ENCODE results near the gene NFAM1.
A peak's percentile ranks its signal among the peaks of the same experiment; 100 is the strongest.

The NFAM1 gene

DNA sequence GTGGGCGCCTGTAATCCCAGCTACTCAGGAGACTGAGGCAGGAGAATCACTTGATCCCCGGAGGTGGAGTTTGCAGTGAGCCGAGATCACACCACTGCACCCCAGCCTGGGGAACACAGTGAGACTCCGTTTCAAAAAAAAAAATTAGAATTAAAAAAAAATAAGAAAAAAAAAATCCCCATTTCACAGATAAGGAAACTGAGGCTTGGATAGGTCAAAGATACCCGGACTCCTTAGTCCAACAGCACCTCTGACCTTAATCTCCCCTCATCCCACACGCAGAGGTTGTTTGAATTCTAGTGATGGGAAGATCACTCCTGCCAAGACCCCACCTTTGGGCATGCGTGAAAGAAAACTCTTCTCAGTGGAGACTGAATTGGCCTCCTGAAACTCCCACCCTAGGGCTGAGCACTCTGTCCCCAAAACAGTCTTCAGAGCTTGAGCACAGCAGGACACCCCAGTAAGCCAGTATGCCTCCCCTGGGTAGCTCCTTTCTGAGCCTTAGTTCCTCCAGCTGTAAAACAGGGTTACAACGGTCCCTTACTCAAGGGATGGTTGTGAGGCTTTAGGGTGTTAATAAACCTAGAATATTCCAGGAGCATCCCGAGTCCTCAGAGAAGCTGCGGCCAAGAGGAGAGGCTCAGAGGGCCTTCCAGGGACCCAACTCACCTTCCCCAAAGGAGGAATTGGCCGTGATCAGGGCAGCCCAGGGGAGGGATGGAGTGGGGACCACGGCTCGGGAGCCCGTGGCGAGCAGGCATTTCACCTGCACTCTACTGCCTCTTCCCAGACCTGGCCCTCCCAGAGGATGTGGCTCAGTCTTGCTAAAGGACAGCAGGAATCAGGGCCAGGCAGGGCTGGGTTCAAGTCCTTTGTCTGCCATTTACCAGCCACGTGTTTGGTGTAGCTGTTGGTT, 73.3 kb downstream of the NFAM1 start:
- Mint-ChIP-seq H3K27me3 (ENCODE audit: low read depth) (peaks cover 12% of the 10 kb centered on the region), H3K36me3 (ENCODE audit: low read depth) (no peaks in the 10 kb centered on the region), H3K9me3 (no peaks in the 10 kb centered on the region), H3K27ac (no peak overlapping the region), H3K4me3 (no peak overlapping the region), H3K4me1 (ENCODE audit: low read depth) (no peaks in the 10 kb centered on the region)
- DNase-seq (ENCODE audit: low spot score), result no peak

GRCh38 chr22:42357634-42358296, 74.4 kb downstream of the NFAM1 start:
- H3K27me3 Mint-ChIP-seq (ENCODE audit: low read depth), result peaks cover 11% of the 10 kb centered on the region
- no peak overlapping the region for H3K27ac Mint-ChIP-seq
- no peaks in the 10 kb centered on the region for H3K4me1 Mint-ChIP-seq (ENCODE audit: low read depth)
- H3K36me3 Mint-ChIP-seq (ENCODE audit: low read depth), result no peaks in the 10 kb centered on the region
- no peak overlapping the region for H3K4me3 Mint-ChIP-seq
- DNase-seq (ENCODE audit: low spot score), result no peak
- H3K9me3 Mint-ChIP-seq, result no peaks in the 10 kb centered on the region

DNA sequence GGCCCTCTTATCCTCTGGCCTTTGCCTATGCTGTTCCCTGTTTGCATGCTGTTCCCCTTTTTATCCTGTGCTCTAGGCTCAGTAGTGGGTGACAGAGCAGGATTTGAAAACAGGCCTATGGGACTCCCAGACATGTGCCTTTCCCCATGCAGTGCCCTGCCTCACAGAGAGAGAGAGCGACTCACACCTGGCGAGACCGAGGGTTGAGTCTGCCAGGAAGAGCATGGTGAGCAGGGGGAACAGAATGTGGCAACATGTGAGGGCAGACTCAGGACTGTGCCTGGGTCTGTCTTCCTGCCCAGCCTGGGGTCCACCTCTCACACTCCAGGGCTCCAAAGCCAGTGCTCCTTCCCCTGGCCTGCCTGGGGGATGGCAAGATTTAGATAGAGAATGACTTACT, 75.0 kb downstream of the NFAM1 start:
- H3K27me3 Mint-ChIP-seq (ENCODE audit: low read depth), result peaks cover 7% of the 10 kb centered on the region
- no peak for DNase-seq (ENCODE audit: low spot score)
- H3K9me3 Mint-ChIP-seq, result no peaks in the 10 kb centered on the region
- no peaks in the 10 kb centered on the region for H3K36me3 Mint-ChIP-seq (ENCODE audit: low read depth)
- no peaks in the 10 kb centered on the region for H3K4me1 Mint-ChIP-seq (ENCODE audit: low read depth)
- H3K4me3 Mint-ChIP-seq, result no peak overlapping the region
- H3K27ac Mint-ChIP-seq, result no peak overlapping the region

- H3K9me3 Mint-ChIP-seq, result no peaks in the 10 kb centered on the region
- peaks cover 2% of the 10 kb centered on the region for H3K27me3 Mint-ChIP-seq (ENCODE audit: low read depth)
- H3K4me3 Mint-ChIP-seq, result no peak overlapping the region
- no peaks in the 10 kb centered on the region for H3K36me3 Mint-ChIP-seq (ENCODE audit: low read depth)
- no peak for DNase-seq (ENCODE audit: low spot score)
- H3K4me1 Mint-ChIP-seq (ENCODE audit: low read depth), result no peaks in the 10 kb centered on the region
- H3K27ac Mint-ChIP-seq, result no peak overlapping the region
These were observed 75.7 kb downstream of the NFAM1 start for GRCh38 chr22:42356533-42356932.

DNA sequence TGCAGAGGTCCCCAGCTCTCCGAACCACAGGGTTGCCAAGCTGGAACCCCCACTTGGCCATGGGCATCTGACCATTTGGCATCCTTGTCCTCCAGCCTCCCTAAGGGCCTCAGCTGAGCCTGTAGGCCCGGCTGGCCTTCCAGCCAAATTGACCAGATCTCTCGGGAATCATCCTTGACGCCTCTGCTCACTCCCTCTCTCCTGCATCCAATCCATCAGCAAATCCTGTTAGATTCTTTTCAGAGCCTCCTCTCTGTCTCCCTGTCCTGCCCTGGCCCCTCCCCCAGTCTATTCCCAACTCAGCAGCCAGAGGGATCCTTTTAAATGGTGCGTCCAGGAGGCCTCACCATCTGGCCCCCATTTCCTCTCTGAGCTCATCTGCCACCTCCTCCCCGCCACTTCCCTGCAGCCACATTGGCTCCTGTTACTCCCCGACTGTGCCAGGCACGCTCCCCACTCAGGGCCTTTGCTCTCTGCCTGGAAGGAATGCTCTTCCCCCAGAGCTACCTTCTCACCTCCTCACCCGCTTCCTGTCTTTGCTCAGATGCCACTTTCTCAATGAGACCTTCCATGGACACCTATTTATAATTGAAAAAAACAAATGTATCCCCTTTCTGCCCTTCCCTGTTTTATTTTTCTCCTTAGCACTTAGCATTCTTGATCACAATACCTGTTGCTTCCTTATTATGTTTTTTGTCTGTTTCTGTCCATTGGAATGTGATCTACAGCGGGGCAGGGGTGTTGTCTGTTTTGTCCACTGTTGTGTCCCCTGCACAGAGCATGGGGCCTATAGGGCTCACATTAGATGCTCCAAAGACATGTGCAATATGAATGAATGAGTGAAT, 78.1 kb downstream of the NFAM1 start:
- Mint-ChIP-seq H3K4me1 (ENCODE audit: low read depth) (no peaks in the 10 kb centered on the region), H3K27me3 (ENCODE audit: low read depth) (no peaks in the 10 kb centered on the region), H3K9me3 (no peaks in the 10 kb centered on the region), H3K27ac (no peak overlapping the region), H3K36me3 (ENCODE audit: low read depth) (no peaks in the 10 kb centered on the region), H3K4me3 (no peak overlapping the region)
- DNase-seq (ENCODE audit: low spot score), result no peak

DNA sequence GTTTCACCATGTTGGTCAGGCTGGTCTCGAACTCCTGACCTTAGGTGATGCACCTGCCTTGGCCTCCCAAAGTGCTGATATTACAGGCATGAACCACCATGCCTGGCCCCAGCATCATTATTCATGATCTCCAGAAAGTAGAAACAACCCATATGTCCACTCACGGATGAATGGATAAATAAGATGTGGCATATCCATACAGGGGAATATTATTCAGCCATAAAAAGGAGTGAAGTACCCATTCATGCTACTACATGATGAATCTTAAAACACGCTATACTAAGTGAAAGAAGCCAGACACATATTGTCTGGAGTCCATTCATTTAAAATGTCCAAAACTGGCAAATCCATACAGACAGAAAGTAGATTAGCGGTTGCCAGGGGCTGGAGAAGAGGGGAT, 81.8 kb downstream of the NFAM1 start:
- H3K27ac Mint-ChIP-seq, result no peak overlapping the region
- no peaks in the 10 kb centered on the region for H3K36me3 Mint-ChIP-seq (ENCODE audit: low read depth)
- H3K9me3 Mint-ChIP-seq, result no peaks in the 10 kb centered on the region
- no peak for DNase-seq (ENCODE audit: low spot score)
- H3K27me3 Mint-ChIP-seq (ENCODE audit: low read depth), result no peaks in the 10 kb centered on the region
- no peak overlapping the region for H3K4me3 Mint-ChIP-seq
- H3K4me1 Mint-ChIP-seq (ENCODE audit: low read depth), result no peaks in the 10 kb centered on the region

DNA sequence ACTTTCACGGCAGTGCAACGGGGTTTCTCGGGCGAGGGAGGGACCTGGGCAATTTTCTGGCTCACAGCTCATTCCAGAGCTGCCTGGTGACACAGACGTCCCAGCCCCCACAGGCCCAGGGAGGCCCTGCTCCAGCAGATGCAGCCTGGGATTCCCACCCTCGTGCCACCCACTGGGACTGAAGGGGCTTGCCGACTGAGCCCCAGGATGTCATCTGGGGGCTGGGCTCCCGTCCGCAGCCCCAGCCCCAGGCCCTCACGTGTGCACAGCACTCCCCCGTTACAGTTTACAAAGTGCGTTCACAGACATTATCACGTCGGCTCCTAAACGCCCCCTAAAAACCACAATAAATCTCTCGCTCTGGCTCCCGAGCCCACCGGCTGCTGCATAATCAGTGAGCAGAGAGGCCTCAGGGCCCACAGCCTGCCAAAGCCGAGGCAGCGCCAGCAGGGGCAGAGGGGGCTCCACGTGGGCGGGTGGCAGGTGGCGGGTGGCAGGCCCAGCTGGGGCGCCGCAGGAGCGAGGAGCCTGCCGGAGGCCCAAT, 84.8 kb downstream of the NFAM1 start:
- no peak for DNase-seq (ENCODE audit: low spot score)
- no peaks in the 10 kb centered on the region for H3K36me3 Mint-ChIP-seq (ENCODE audit: low read depth)
- no peaks in the 10 kb centered on the region for H3K4me1 Mint-ChIP-seq (ENCODE audit: low read depth)
- H3K9me3 Mint-ChIP-seq, result no peaks in the 10 kb centered on the region
- no peak overlapping the region for H3K4me3 Mint-ChIP-seq
- peaks cover 5% of the 10 kb centered on the region for H3K27me3 Mint-ChIP-seq (ENCODE audit: low read depth)
- H3K27ac Mint-ChIP-seq, result no peak overlapping the region

DNA sequence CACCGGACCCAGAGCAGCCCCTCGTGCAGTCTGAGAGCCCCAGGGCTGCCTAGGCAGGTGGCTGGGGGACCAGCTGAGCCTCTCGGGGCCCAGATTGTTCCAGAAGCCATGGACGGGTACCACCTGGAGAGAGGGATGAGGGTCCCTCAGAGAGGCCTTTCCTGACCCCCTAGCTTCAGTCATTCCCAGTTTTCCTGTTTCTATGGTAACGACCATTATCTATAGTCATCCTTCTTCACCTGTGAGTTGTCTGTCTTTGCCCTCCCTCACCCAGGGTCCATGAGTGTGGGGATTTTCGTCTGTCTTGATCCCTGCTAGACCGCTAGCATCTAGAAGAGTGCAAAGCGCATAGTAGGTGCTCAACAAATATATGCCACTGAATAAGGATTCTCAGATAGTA, 85.5 kb downstream of the NFAM1 start:
- DNase-seq (ENCODE audit: low spot score), result no peak
- Mint-ChIP-seq H3K4me1 (ENCODE audit: low read depth) (no peaks in the 10 kb centered on the region), H3K4me3 (no peak overlapping the region), H3K9me3 (no peaks in the 10 kb centered on the region), H3K27ac (no peak overlapping the region), H3K27me3 (ENCODE audit: low read depth) (peaks cover 11% of the 10 kb centered on the region), H3K36me3 (ENCODE audit: low read depth) (no peaks in the 10 kb centered on the region)

DNA sequence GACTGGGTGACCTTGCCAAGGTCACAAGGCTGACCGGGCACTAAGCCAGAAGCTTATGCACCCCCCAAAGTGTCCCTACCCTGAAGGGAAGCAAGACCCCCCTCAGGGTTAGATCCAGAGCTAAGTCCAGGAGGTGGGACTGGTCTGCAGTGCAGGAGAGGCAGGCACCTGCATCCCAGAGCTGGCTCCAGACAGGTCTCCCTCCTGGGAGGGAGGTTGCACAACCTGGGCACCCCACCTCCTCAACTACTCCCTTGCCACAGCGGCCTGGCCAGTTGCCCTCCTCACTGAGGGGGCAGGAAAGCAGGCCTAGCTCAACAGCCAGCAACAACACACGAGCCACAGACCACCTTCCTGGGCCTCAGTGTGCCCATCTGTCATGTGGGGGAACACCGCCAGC, 86.7 kb downstream of the NFAM1 start:
- no peaks in the 10 kb centered on the region for H3K9me3 Mint-ChIP-seq
- no peaks in the 10 kb centered on the region for H3K4me1 Mint-ChIP-seq (ENCODE audit: low read depth)
- no peak overlapping the region for H3K4me3 Mint-ChIP-seq
- peaks cover 17% of the 10 kb centered on the region for H3K27me3 Mint-ChIP-seq (ENCODE audit: low read depth)
- no peak for DNase-seq (ENCODE audit: low spot score)
- H3K27ac Mint-ChIP-seq, result no peak overlapping the region
- H3K36me3 Mint-ChIP-seq (ENCODE audit: low read depth), result no peaks in the 10 kb centered on the region

DNA sequence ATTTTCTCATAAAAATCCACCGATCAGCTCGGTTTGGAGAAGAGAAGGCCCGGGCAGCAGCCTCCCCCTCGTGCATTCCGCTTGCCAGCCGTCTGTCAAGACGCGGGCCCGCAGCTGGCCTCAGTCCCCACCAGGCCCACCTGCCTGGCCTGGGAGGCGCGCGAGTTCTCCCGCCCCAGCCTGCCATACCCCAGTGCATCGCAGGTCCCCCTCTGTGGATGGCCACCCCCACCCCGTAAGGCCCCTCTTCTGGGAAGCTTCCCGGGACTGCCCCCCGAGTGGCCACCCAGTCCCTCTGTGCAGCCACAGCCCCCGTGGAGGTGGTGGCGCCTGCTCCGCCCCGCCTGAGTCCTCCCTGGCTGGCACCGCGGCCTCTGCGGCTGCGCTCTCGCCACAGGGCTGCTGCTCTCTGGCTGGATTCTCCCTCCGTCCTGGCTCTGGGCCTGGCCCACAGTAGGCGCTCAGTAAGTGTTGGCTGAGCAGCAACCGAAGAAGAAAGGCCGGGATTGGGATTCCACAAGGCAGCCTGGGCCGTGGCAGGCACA, 87.8 kb downstream of the NFAM1 start:
- no peak overlapping the region for H3K27ac Mint-ChIP-seq
- no peaks in the 10 kb centered on the region for H3K9me3 Mint-ChIP-seq
- peaks cover 20% of the 10 kb centered on the region for H3K27me3 Mint-ChIP-seq (ENCODE audit: low read depth)
- H3K36me3 Mint-ChIP-seq (ENCODE audit: low read depth), result no peaks in the 10 kb centered on the region
- no peak for DNase-seq (ENCODE audit: low spot score)
- peak overlapping the region; percentile 34 for H3K4me3 Mint-ChIP-seq
- H3K4me1 Mint-ChIP-seq (ENCODE audit: low read depth), result no peaks in the 10 kb centered on the region

GRCh38 chr22:42343531-42344081, 88.6 kb downstream of the NFAM1 start:
- Mint-ChIP-seq H3K27me3 (ENCODE audit: low read depth) (peaks cover 20% of the 10 kb centered on the region), H3K27ac (no peak overlapping the region)

GRCh38 chr22:42343121-42343454, 89.1 kb downstream of the NFAM1 start:
- Mint-ChIP-seq H3K36me3 (ENCODE audit: low read depth) (no peaks in the 10 kb centered on the region), H3K4me1 (ENCODE audit: low read depth) (no peaks in the 10 kb centered on the region), H3K27me3 (ENCODE audit: low read depth) (peaks cover 20% of the 10 kb centered on the region), H3K9me3 (no peaks in the 10 kb centered on the region), H3K27ac (no peak overlapping the region), H3K4me3 (peak overlapping the region; percentile 72)
- DNase-seq (ENCODE audit: low spot score), result no peak

More at GRCh38 chr22:42343531-42344081, 88.6 kb downstream of the NFAM1 start:
- H3K4me1 Mint-ChIP-seq (ENCODE audit: low read depth), result no peaks in the 10 kb centered on the region
- H3K9me3 Mint-ChIP-seq, result no peaks in the 10 kb centered on the region
- DNase-seq (ENCODE audit: low spot score), result no peak
- H3K36me3 Mint-ChIP-seq (ENCODE audit: low read depth), result no peaks in the 10 kb centered on the region
- H3K4me3 Mint-ChIP-seq, result no peak overlapping the region

DNA sequence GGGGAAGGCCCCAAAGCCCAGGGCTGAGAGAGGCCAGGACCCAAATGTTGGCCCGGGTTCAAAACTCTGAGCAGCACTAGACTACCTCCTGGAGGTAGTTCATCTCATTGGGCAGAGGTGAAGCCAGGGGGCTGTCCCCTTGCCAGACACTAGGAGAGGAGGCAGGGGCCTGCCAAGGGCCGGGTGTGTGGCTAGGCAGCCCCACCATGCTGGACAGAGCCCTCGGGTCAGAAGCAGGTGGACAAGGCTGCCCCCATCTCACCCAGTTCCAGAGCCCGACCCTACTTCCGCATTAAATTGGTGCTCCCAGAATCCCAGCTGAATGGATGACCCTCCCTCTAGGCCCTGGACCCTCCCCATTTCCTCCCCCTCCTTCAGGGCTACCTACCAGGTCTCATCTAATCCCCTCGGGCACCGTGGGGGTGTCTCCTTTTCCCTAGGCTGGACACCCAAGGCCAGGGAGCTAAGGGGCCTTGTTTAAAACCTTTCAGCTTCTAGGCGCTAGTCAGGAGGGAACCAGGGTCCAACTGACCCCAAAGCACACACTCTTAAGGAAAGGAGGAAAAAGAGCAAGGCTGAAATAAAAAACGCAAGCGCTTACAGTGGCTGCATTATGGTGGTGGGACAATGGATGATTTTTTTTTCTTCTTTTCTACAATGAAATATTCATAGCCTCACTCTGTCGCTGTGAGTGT, 89.6 kb downstream of the NFAM1 start:
- Mint-ChIP-seq H3K4me1 (ENCODE audit: low read depth) (no peaks in the 10 kb centered on the region), H3K36me3 (ENCODE audit: low read depth) (no peaks in the 10 kb centered on the region), H3K9me3 (no peaks in the 10 kb centered on the region), H3K27ac (no peak overlapping the region), H3K4me3 (peak overlapping the region; percentile 72), H3K27me3 (ENCODE audit: low read depth) (peaks cover 22% of the 10 kb centered on the region)
- no peak for DNase-seq (ENCODE audit: low spot score)
